ENCODE data around the gene EMP1. TPM values are rescaled to one million over a fixed set of nuclear protein-coding genes. Genes with fewer than 3 reads are reported as not detected.

Gene EMP1
- total RNA-seq, 1 experiment from 2014 or later = 0.63 TPM

GRCh38 chr12:13206560-13206897, 10.0 kb downstream of the EMP1 start:
- Histone ChIP-seq H4K91ac (ENCODE audit: insufficient read length, low read depth, low read length) (no peak overlapping the region), H3K9me3 (ENCODE audit: control insufficient read depth, low read depth, low read length) (no peaks in the 10 kb centered on the region), H2BK12ac (ENCODE audit: insufficient read length, low read depth, low read length) (no peak overlapping the region), H3K79me1 (ENCODE audit: insufficient read depth, low read depth, low read length, poor library complexity, severe bottlenecking) (no peaks in the 10 kb centered on the region), H3K27me3 (ENCODE audit: insufficient read depth, low read length) (no peaks in the 10 kb centered on the region), H3K27ac (ENCODE audit: insufficient read length, low read depth, low read length) (no peak overlapping the region), H3K4me1 (ENCODE audit: insufficient read depth, low read length) (peaks cover 24% of the 10 kb centered on the region; the same call in 1 of the 2 replicates), H4K5ac (ENCODE audit: insufficient read length, low read depth, low read length) (no peak overlapping the region), H3K14ac (ENCODE audit: insufficient read depth, low read length) (no peak overlapping the region), H2BK120ac (ENCODE audit: low read depth, low read length, poor library complexity, severe bottlenecking) (no peak overlapping the region), H2BK5ac (ENCODE audit: insufficient read length, low read length) (no peak overlapping the region), H2AK5ac (ENCODE audit: insufficient read length, low read length) (no peak overlapping the region), H2AFZ (ENCODE audit: low read length) (no peak overlapping the region), H3K79me2 (ENCODE audit: insufficient read depth, low read length) (no peaks in the 10 kb centered on the region), H3K56ac (ENCODE audit: insufficient read length, low read depth, low read length) (no peak overlapping the region), H3K23me2 (ENCODE audit: insufficient read length, low read depth, low read length, poor library complexity, severe bottlenecking) (no peaks in the 10 kb centered on the region), H3K18ac (ENCODE audit: insufficient read length, low read depth, low read length) (no peak overlapping the region), H3T11ph (ENCODE audit: low read length) (no peak overlapping the region), H3K23ac (ENCODE audit: insufficient read length, low read depth, low read length) (no peak overlapping the region), H4K8ac (replicated peaks; ENCODE audit: insufficient read length, low read depth, low read length) (no peak overlapping the region), H2BK15ac (ENCODE audit: low read depth, low read length) (no peak overlapping the region), H3K4me2 (ENCODE audit: insufficient read depth, insufficient read length, low read length) (no peak overlapping the region), H4K20me1 (ENCODE audit: control insufficient read depth, insufficient read depth, insufficient read length) (no peaks in the 10 kb centered on the region), H3K9ac (ENCODE audit: extremely low read depth, insufficient read length, low read length) (no peak overlapping the region), H3K4ac (ENCODE audit: low read depth, low read length) (no peak overlapping the region), H2BK20ac (ENCODE audit: low read depth, low read length, poor library complexity, severe bottlenecking) (no peak overlapping the region)
- WGBS (ENCODE audit: extremely low coverage, insufficient read length, low lambda C conversion rate) = no CpG with 5 or more reads among the region's 1 CpG
- no peak for DNase-seq
- H3K4me1 Mint-ChIP-seq = peaks cover 54 to 66% of the 10 kb centered on the region in 2 experiments
- no peak overlapping the region for H3K4me3 Mint-ChIP-seq
- H3K9me3 Mint-ChIP-seq = no peaks in the 10 kb centered on the region
- peaks cover 20% of the 10 kb centered on the region for H3K27me3 Mint-ChIP-seq (ENCODE audit: low read depth)
- H3K36me3 Mint-ChIP-seq (ENCODE audit: insufficient read depth in 1 of 3, low read depth in 3 of 3) = no peaks in the 10 kb centered on the region; a peak in 1 of 7 replicates
- no peak for TF ChIP-seq CTCF (conservative IDR thresholded peaks at IDR 0.05)
- no peak overlapping the region; a peak in 2 of 7 replicates for H3K27ac Mint-ChIP-seq

Data from H9 (cell line).